GM12878 (cell line): Measurements from ENCODE around the gene TNK1. TPM values are rescaled to one million over a fixed set of nuclear protein-coding genes. Genes with fewer than 3 reads are reported as not detected.

Experiments used
- ATAC-seq: fragments of 200-7000 bp; cut with Tn5 transposase; 3 replicates; pipeline ENCODE4 v1.9.1; 2020; ENCODE audit warnings: mild to moderate bottlenecking, moderate library complexity
- BruUV-seq: library from RNA; stranded (reverse); fragments of 400-500 nt; replicated peaks from 2 replicates; lab custom pipeline; 2021; lab: Mats Ljungman, UMichigan
- CTCF ChIA-PET: fragments of 300-600 bp; sonication (Branson Sonifier 250); formaldehyde crosslinking; extraction: SDS; loops from one replicate; lab custom pipeline; 2021; ENCODE audit warnings: inconsistent platforms; lab: Yijun Ruan, JAX
- POLR2A ChIA-PET: fragments of 350-600 bp; formaldehyde crosslinking; extraction: SDS; loops from one replicate; lab custom pipeline; 2021; ENCODE audit warnings: inconsistent platforms; lab: Charles Lee
- RAD21 ChIA-PET: fragments of 300-600 bp; sonication (Branson Sonifier 250); formaldehyde crosslinking; loops from one replicate; lab custom pipeline; 2023; ENCODE audit warnings: antibody characterized with exemption; ENCODE audit not compliant: unreplicated experiment; lab: Charles Lee
- SMC1A ChIA-PET: fragments of 300-600 bp; sonication (Branson Sonifier 250); formaldehyde crosslinking; loops from one replicate; lab custom pipeline; 2023; ENCODE audit not compliant: unreplicated experiment, uncharacterized antibody; lab: Charles Lee
- DNase-seq: peaks from one replicate; pipeline ENCODE4 v3.0.0-alpha.2; 2011; ENCODE audit warnings: low read depth, low spot score
- FAIRE-seq: peaks from 3 replicates; lab custom pipeline; 2011; peaks lifted over from hg19 to GRCh38; lab: Jason Lieb, UNC
- H2AFZ ChIP-seq: 2 replicates; pipeline ENCODE4 v1.6.0; 2011; ENCODE audit warnings: low read depth, low read length, control low read depth; ENCODE audit not compliant: control insufficient read depth
- H3K27ac ChIP-seq: 2 replicates; pipeline ENCODE4 v1.5.1; 2011; ENCODE audit warnings: control low read depth; ENCODE audit not compliant: control insufficient read depth, insufficient read depth
- H3K27me3 ChIP-seq, 2 experiments: replicated peaks in 1 of 2; 2 replicates each; pipeline versions ENCODE4 v1.6.0 to v1.6.1; 2011; ENCODE audit warnings: low read length in 1 of 2; ENCODE audit not compliant: control insufficient read depth in 2 of 2, insufficient read depth in 2 of 2
- H3K36me3 ChIP-seq, 2 experiments: 2 replicates each; pipeline ENCODE4 v1.5.1; 2011; ENCODE audit warnings: low read length in 1 of 2; ENCODE audit not compliant: control insufficient read depth in 2 of 2, insufficient read depth in 2 of 2
- H3K4me1 ChIP-seq: 2 replicates; pipeline ENCODE4 v1.6.1; 2011; ENCODE audit warnings: mild to moderate bottlenecking, low read length, moderate library complexity, mixed read lengths; ENCODE audit not compliant: control insufficient read depth, insufficient read depth
- H3K4me2 ChIP-seq: 2 replicates; pipeline ENCODE4 v1.6.0; 2011; ENCODE audit warnings: control low read depth; ENCODE audit not compliant: control insufficient read depth, insufficient read depth
- H3K4me3 ChIP-seq: fragments of 200-600 bp; sonication (generic); 2 replicates; pipeline ENCODE4 v1.5.1; 2016
- H3K79me2 ChIP-seq: 2 replicates; pipeline ENCODE4 v1.6.0; 2011; ENCODE audit warnings: low read length; ENCODE audit not compliant: control insufficient read depth, insufficient read depth
- H3K9ac ChIP-seq: 2 replicates; pipeline ENCODE4 v1.8.0; 2011; ENCODE audit warnings: low read length, control low read depth, mixed read lengths; ENCODE audit not compliant: control insufficient read depth, insufficient read depth
- H3K9me3 ChIP-seq: replicated peaks from 3 replicates; pipeline ENCODE4 v1.5.1; 2011; ENCODE audit warnings: mild to moderate bottlenecking, low read length; ENCODE audit not compliant: control insufficient read depth, insufficient read depth
- H4K20me1 ChIP-seq: 2 replicates; pipeline ENCODE4 v1.6.0; 2011; ENCODE audit not compliant: control insufficient read depth, insufficient read depth
- CHD2 ChIP-seq: IDR thresholded peaks from 2 replicates; pipeline ENCODE4 v1.6.1; 2011; ENCODE audit warnings: low read depth, low read length, improper control_type of control experiment, borderline replicate concordance
- DPF2 ChIP-seq: fragments of 450-650 bp; IDR thresholded peaks from 2 replicates; pipeline ENCODE4 v1.6.1; 2017; ENCODE audit warnings: mild to moderate bottlenecking
- EGR1 ChIP-seq, 2 experiments: IDR thresholded peaks; 1 replicate in 1 of 2; 2 replicates in 1 of 2; pipeline ENCODE4 v1.6.1; 2011 to 2012; ENCODE audit warnings: low read depth in 2 of 2, low read length in 2 of 2, borderline replicate concordance in 1 of 2, mild to moderate bottlenecking in 1 of 2, moderate library complexity in 1 of 2
- FOXK2 ChIP-seq: fragments of 450-650 bp; IDR thresholded peaks from 2 replicates; pipeline ENCODE4 v1.6.1; 2017; ENCODE audit warnings: mild to moderate bottlenecking, moderate library complexity
- GABPA ChIP-seq: IDR thresholded peaks from 2 replicates; pipeline ENCODE4 v1.6.1; 2014; ENCODE audit warnings: antibody characterized with exemption, low read depth, mild to moderate bottlenecking, inconsistent platforms
- HDAC6 ChIP-seq: fragments of 200-600 bp; sonication (generic); IDR thresholded peaks from one replicate; pipeline ENCODE4 v1.8.0; 2017; ENCODE audit warnings: antibody characterized with exemption; ENCODE audit not compliant: unreplicated experiment
- IKZF2 ChIP-seq, 2 experiments: fragments of 450-650 bp; IDR thresholded peaks; 2 replicates each; pipeline ENCODE4 v1.6.1; 2017; ENCODE audit warnings: mild to moderate bottlenecking in 2 of 2, moderate library complexity in 2 of 2
- IRF4 ChIP-seq: IDR thresholded peaks from 2 replicates; pipeline ENCODE4 v1.6.1; 2011; ENCODE audit warnings: low read depth, low read length
- KLF5 ChIP-seq: fragments of 450-650 bp; IDR thresholded peaks from 2 replicates; pipeline ENCODE4 v1.6.1; 2014; ENCODE audit warnings: mild to moderate bottlenecking; ENCODE audit not compliant: partially characterized antibody
- MEF2A ChIP-seq: IDR thresholded peaks from 2 replicates; pipeline ENCODE4 v1.6.1; 2011; ENCODE audit warnings: low read depth, mild to moderate bottlenecking, low read length, moderate library complexity; ENCODE audit not compliant: insufficient read depth
- RB1 ChIP-seq: fragments of 450-650 bp; formaldehyde crosslinking; IDR thresholded peaks from 2 replicates; pipeline ENCODE4 v1.6.1; 2017; ENCODE audit warnings: mild to moderate bottlenecking, borderline replicate concordance
- RBBP5 ChIP-seq: fragments of 200-600 bp; sonication (generic); conservative IDR thresholded peaks from 2 replicates; pipeline ENCODE4 v1.6.1; 2016
- WRNIP1 ChIP-seq: IDR thresholded peaks from 2 replicates; pipeline ENCODE4 v1.6.1; 2011; ENCODE audit warnings: low read depth, low read length, improper control_type of control experiment, borderline replicate concordance
- YY1 ChIP-seq: IDR thresholded peaks from 2 replicates; pipeline ENCODE4 v1.6.1; 2011; ENCODE audit warnings: low read depth, mild to moderate bottlenecking, low read length
- ZNF384 ChIP-seq: IDR thresholded peaks from 2 replicates; pipeline ENCODE4 v1.6.1; 2012; ENCODE audit warnings: low read depth, mild to moderate bottlenecking, low read length, improper control_type of control experiment, borderline replicate concordance
- WGBS: methylation state at CpG from one replicate; pipeline ENCODE4 v1.1.6; 2016; ENCODE audit warnings: low lambda C conversion rate; ENCODE audit not compliant: insufficient replicate concordance, insufficient coverage; ENCODE audit errors: missing lambda C conversion rate; 5-methylcytosine and 5-hydroxymethylcytosine counted together
- in situ Hi-C: fragments of 300-500 bp; cut with MboI; formaldehyde crosslinking; loops from 9 replicates; pipeline ENCODE4 v1.14.3; 2018; ENCODE audit warnings: mixed read lengths
- intact Hi-C: fragments of 100-400 bp; cut with micrococcal nuclease; formaldehyde crosslinking; loops from one replicate; pipeline ENCODE4 v1.14.2; 2022; ENCODE audit not compliant: unreplicated experiment
- polyA plus RNA-seq, 11 experiments: library from polyadenylated mRNA; depleted of rRNA in 4 of 11; unstranded in 6 of 11; stranded (reverse) in 5 of 11; fragments of >200 nt; fragmentation: Nextera tagmentation in 4 of 11; fragmentation: Illumina TruSeq in 1 of 11; extraction: Ambion mirVana in 4 of 11; extraction: Trizol in 1 of 11; gene quantifications; 1 replicate in 1 of 11; 2 replicates in 10 of 11; pipeline versions ENCODE4 v1.2.1 to v1.2.3, GENCODE V29; 2011 to 2016; ENCODE audit warnings: inconsistent platforms in 2 of 11, missing spikeins in 2 of 11, low read depth in 1 of 11
- total RNA-seq, 4 experiments: library from RNA; depleted of rRNA in 3 of 4; stranded (reverse); fragments of >200 nt in 3 of 4; fragmentation: Illumina TruSeq in 1 of 4; extraction: Trizol in 1 of 4; gene quantifications; 2 replicates each; pipeline versions ENCODE4 v1.2.1 to v1.2.3, GENCODE V29; 2013 to 2021
- TF ChIP-seq, protein P1 (sequence below): fragments of 450-650 bp; formaldehyde crosslinking; IDR thresholded peaks from 2 replicates; pipeline ENCODE4 v1.5.0; 2022; ENCODE audit warnings: mild to moderate bottlenecking, missing genetic modification characterization
- TF ChIP-seq, protein P2 (sequence below): fragments of 450-650 bp; IDR thresholded peaks from 2 replicates; pipeline ENCODE4 v1.6.1; 2017; ENCODE audit warnings: antibody characterized with exemption, mild to moderate bottlenecking, moderate library complexity

The TNK1 gene
- total and polyA plus RNA-seq, 10 of the 15 experiments (the other 5 are each of a cell fraction or from before 2014, with no cell fraction given) = 0.06 to 2.5 (median 0.70) TPM

DNA sequence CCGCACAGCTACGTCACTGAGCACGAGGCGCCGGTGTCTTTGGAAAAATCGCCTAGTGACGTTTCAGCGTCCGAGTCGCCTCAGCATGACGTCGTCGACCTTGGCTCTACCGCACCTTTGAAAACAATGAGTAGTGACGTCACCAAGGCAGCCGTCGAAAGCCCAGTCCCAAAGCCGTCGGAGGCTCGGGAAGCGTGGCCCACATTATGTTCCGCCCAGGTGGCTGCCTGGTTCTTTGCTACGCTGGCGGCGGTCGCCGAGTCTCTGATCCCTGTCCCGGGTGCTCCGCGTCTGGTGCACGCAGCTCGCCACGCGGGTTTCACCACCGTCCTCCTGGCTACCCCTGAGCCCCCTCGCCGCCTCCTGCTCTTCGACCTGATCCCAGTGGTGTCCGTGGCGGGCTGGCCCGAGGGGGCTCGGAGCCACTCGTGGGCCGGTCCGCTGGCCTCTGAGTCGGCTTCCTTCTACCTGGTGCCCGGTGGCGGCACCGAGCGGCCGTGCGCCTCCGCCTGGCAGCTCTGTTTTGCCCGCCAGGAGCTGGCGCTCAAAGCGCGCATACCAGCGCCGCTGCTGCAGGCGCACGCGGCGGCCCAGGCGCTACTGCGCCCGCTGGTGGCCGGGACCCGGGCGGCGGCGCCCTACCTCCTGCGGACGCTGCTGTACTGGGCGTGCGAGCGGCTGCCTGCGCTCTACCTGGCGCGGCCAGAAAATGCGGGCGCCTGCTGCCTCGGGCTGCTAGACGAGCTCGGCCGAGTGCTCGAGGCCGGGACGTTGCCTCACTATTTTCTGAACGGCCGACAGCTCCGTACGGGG, 55.9 kb downstream of the TNK1 start:
- H2AFZ ChIP-seq = peak overlapping the region; percentile 10
- peaks cover 6% of the 10 kb centered on the region for H3K79me2 ChIP-seq
- peak; percentile 79 for ATAC-seq
- no peak for FAIRE-seq
- no peaks in the 10 kb centered on the region for H4K20me1 ChIP-seq
- H3K4me2 ChIP-seq = peak overlapping the region; percentile 85
- 29% methylated on average over 86 of the region's 92 CpGs for WGBS
- ChIA-PET SMC1A (interaction anchor here (0.6 to 3.4 kb wide), 10 partner anchors 39 to 298 kb away, joined by 3 to 35 read pairs (median 5); partner anchors contain the start of genes NEURL4, TNFSF13, TP53 and WRAP53), RAD21 (interaction anchor here (0.6 to 3.0 kb wide), 16 partner anchors 33 to 251 kb away, joined by 3 to 21 read pairs (median 5); partner anchors contain the start of genes CD68, FXR2, MPDU1 and POLR2A), CTCF (interaction anchor here (0.6 to 3.4 kb wide), 26 partner anchors 9 to 973 kb away, joined by 3 to 58 read pairs (median 4); partner anchors contain the start of genes ACAP1, CD68, CHRNB1 and FXR2), POLR2A (interaction anchor here (0.6 to 8.2 kb wide), 13 partner anchors 9 to 250 kb away, joined by 3 to 63 read pairs (median 8); partner anchors contain the start of genes CHRNB1, POLR2A, TMEM256 and TP53)
- in situ Hi-C loops (no loop called here), intact Hi-C loops (loop anchor here (5.0 to 10.0 kb wide), 4 partner anchors 34 to 392 kb away; partner anchors contain the start of genes KCTD11, SENP3, SLC16A11 and TMEM256)
- H3K9ac ChIP-seq = peak overlapping the region; percentile 64
- no peak overlapping the region for H3K27ac ChIP-seq
- peaks cover 0 to 4% of the 10 kb centered on the region in 2 experiments; a peak in 2 of 4 replicates for H3K27me3 ChIP-seq
- H3K9me3 ChIP-seq = no peaks in the 10 kb centered on the region
- DNase-seq = no peak
- H3K4me3 ChIP-seq = peak overlapping the region; percentile 78
- no TSS peak for BruUV-seq
- H3K4me1 ChIP-seq = peaks cover 29% of the 10 kb centered on the region
- H3K36me3 ChIP-seq = no peaks in the 10 kb centered on the region
- TF ChIP-seq DPF2 (peak; percentile 80), KLF5 (no peak), RBBP5 (no peak), CHD2 (peak; percentile 32; the same call in 1 of the 2 replicates), YY1 (peak; percentile 71), IKZF2 (IDR thresholded peaks at IDR 0.05) (no peak), RB1 (peak; percentile 36; the same call in 1 of the 2 replicates), EGR1 (IDR thresholded peaks at IDR 0.05; ENCODE audit: borderline replicate concordance in 1 of 2, low read depth in 2 of 2, low read length in 2 of 2) (peak in 1 of 2 experiments; percentile 27; a peak in 1 of 3 replicates), FOXK2 (no peak), HDAC6 (no peak), GABPA (no peak), MEF2A (no peak), IRF4 (no peak), ZNF384 (no peak), WRNIP1 (no peak)
- TF ChIP-seq, protein P1, sequence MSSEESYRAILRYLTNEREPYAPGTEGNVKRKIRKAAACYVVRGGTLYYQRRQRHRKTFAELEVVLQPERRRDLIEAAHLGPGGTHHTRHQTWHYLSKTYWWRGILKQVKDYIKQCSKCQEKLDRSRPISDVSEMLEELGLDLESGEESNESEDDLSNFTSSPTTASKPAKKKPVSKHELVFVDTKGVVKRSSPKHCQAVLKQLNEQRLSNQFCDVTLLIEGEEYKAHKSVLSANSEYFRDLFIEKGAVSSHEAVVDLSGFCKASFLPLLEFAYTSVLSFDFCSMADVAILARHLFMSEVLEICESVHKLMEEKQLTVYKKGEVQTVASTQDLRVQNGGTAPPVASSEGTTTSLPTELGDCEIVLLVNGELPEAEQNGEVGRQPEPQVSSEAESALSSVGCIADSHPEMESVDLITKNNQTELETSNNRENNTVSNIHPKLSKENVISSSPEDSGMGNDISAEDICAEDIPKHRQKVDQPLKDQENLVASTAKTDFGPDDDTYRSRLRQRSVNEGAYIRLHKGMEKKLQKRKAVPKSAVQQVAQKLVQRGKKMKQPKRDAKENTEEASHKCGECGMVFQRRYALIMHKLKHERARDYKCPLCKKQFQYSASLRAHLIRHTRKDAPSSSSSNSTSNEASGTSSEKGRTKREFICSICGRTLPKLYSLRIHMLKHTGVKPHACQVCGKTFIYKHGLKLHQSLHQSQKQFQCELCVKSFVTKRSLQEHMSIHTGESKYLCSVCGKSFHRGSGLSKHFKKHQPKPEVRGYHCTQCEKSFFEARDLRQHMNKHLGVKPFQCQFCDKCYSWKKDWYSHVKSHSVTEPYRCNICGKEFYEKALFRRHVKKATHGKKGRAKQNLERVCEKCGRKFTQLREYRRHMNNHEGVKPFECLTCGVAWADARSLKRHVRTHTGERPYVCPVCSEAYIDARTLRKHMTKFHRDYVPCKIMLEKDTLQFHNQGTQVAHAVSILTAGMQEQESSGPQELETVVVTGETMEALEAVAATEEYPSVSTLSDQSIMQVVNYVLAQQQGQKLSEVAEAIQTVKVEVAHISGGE (CRISPR knock-in tag) = no peak
- TF ChIP-seq, protein P2, sequence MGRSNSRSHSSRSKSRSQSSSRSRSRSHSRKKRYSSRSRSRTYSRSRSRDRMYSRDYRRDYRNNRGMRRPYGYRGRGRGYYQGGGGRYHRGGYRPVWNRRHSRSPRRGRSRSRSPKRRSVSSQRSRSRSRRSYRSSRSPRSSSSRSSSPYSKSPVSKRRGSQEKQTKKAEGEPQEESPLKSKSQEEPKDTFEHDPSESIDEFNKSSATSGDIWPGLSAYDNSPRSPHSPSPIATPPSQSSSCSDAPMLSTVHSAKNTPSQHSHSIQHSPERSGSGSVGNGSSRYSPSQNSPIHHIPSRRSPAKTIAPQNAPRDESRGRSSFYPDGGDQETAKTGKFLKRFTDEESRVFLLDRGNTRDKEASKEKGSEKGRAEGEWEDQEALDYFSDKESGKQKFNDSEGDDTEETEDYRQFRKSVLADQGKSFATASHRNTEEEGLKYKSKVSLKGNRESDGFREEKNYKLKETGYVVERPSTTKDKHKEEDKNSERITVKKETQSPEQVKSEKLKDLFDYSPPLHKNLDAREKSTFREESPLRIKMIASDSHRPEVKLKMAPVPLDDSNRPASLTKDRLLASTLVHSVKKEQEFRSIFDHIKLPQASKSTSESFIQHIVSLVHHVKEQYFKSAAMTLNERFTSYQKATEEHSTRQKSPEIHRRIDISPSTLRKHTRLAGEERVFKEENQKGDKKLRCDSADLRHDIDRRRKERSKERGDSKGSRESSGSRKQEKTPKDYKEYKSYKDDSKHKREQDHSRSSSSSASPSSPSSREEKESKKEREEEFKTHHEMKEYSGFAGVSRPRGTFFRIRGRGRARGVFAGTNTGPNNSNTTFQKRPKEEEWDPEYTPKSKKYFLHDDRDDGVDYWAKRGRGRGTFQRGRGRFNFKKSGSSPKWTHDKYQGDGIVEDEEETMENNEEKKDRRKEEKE = no peak
